ENCODE results near the gene ATP1A2. TPM values are rescaled to one million over a fixed set of nuclear protein-coding genes. Genes with fewer than 3 reads are reported as not detected.

Gene ATP1A2
- total and polyA plus RNA-seq, 2 donors (not counting 3 experiments of a cell fraction or from before 2014, with no cell fraction given): not detected

GRCh38 chr1:160129046-160129445 is 13.5 kb downstream of the ATP1A2 start:
- Histone ChIP-seq H3K79me2 (ENCODE audit: control insufficient read depth, insufficient read depth, low read length) (no peaks in the 10 kb centered on the region), H3K36me3 (ENCODE audit: control insufficient read depth in 2 of 2, extremely low read depth in 1 of 2, insufficient read depth in 2 of 2, low read length in 2 of 2) (no peaks in the 10 kb centered on the region), H3K4me3 (replicated peaks in 1 of 3; ENCODE audit: insufficient read depth in 1 of 3, low read depth in 1 of 3, low read length in 3 of 3) (no peak overlapping the region), H2AFZ (ENCODE audit: low read depth, low read length) (no peak overlapping the region), H3K9ac (replicated peaks; ENCODE audit: extremely low read depth, insufficient read depth, low read length) (no peak overlapping the region), H3K27ac (ENCODE audit: insufficient read depth, low read depth, low read length) (no peak overlapping the region), H4K20me1 (replicated peaks; ENCODE audit: control insufficient read depth, extremely low read depth, insufficient read depth, low read length) (no peaks in the 10 kb centered on the region), H3K4me2 (ENCODE audit: insufficient read depth, low read length) (no peak overlapping the region), H3K27me3 (ENCODE audit: control insufficient read depth in 2 of 2, insufficient read depth in 2 of 2, low read length in 2 of 2) (no peaks in the 10 kb centered on the region), H3K9me1 (replicated peaks; ENCODE audit: control insufficient read depth, extremely low read depth, insufficient read depth, low read length) (no peaks in the 10 kb centered on the region), H3K4me1 (ENCODE audit: control insufficient read depth, extremely low read depth, insufficient read depth, low read length) (no peaks in the 10 kb centered on the region), H3K9me3 (replicated peaks; ENCODE audit: control insufficient read depth, insufficient read depth, low read length) (no peaks in the 10 kb centered on the region)
- dilution Hi-C loops (cut with MboI; ENCODE audit: extremely low pct_ligation_motif_present, low sequenced_read_pairs) (no loop called here), intact Hi-C loops (cut with micrococcal nuclease) (no loop called here)
- CTCF ChIA-PET: interaction anchor here (1.1 kb wide), 1 partner anchor 11 kb away, joined by 3 read pairs; no protein-coding TSS in a partner anchor
- POLR2A ChIA-PET: no interaction called here
- FAIRE-seq: no peak
- no peak for DNase-seq (ENCODE audit: low read depth, low spot score)
- TF ChIP-seq POLR2A (IDR thresholded peaks at IDR 0.05; ENCODE audit: low read depth, low read length): no peak
- no TSS peak for BruUV-seq (replicated peaks)

DNA sequence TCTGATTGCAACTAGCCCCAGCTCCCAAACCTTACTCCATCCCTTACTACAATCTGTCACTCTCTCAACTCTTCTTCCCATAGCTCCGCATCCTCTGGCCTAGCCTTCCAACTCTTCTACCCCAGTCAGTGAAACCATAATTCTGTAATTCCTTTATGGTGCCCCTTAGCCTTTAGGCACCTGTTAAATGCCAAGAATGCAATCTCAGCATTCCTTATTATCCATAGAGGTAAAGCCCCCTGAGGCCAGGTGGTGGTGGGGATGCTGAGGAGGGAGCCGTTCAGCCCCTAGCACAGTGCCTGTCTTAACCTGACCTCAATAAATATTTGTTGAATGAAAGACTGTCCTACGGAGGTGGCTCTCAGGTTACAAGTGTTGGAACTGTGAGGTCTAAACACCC is 14.0 kb downstream of the ATP1A2 start:
- H3K9me1 ChIP-seq (replicated peaks; ENCODE audit: control insufficient read depth, extremely low read depth, insufficient read depth, low read length): no peaks in the 10 kb centered on the region
- dilution Hi-C loops (cut with MboI; ENCODE audit: extremely low pct_ligation_motif_present, low sequenced_read_pairs): no loop called here
- H3K4me1 ChIP-seq (ENCODE audit: control insufficient read depth, extremely low read depth, insufficient read depth, low read length): no peaks in the 10 kb centered on the region
- H3K36me3 ChIP-seq (ENCODE audit: control insufficient read depth in 2 of 2, extremely low read depth in 1 of 2, insufficient read depth in 2 of 2, low read length in 2 of 2): no peaks in the 10 kb centered on the region
- FAIRE-seq: no peak
- no peak overlapping the region for H3K27ac ChIP-seq (ENCODE audit: insufficient read depth, low read depth, low read length)
- TF ChIP-seq JUN (IDR thresholded peaks at IDR 0.05; ENCODE audit: borderline replicate concordance, insufficient read depth, insufficient read length, low read depth) (no peak), GATA2 (IDR thresholded peaks at IDR 0.05; ENCODE audit: insufficient read depth, insufficient read length, low read depth, low read length) (no peak)
- BruUV-seq (replicated peaks): no TSS peak
- H3K9me3 ChIP-seq (replicated peaks; ENCODE audit: control insufficient read depth, insufficient read depth, low read length): no peaks in the 10 kb centered on the region
- intact Hi-C loops (cut with micrococcal nuclease): no loop called here
- no peaks in the 10 kb centered on the region for H3K27me3 ChIP-seq (ENCODE audit: control insufficient read depth in 2 of 2, insufficient read depth in 2 of 2, low read length in 2 of 2)
- DNase-seq (ENCODE audit: low read depth, low spot score): no peak
- ChIA-PET POLR2A (no interaction called here), CTCF (interaction anchor here (1.1 kb wide), 1 partner anchor 12 kb away, joined by 3 read pairs; no protein-coding TSS in a partner anchor)
- H3K4me3 ChIP-seq (replicated peaks in 1 of 3; ENCODE audit: insufficient read depth in 1 of 3, low read depth in 1 of 3, low read length in 3 of 3): no peak overlapping the region
- no peak overlapping the region for H3K4me2 ChIP-seq (ENCODE audit: insufficient read depth, low read length)
- H3K79me2 ChIP-seq (ENCODE audit: control insufficient read depth, insufficient read depth, low read length): no peaks in the 10 kb centered on the region
- no peak overlapping the region for H2AFZ ChIP-seq (ENCODE audit: low read depth, low read length)
- H3K9ac ChIP-seq (replicated peaks; ENCODE audit: extremely low read depth, insufficient read depth, low read length): no peak overlapping the region
- H4K20me1 ChIP-seq (replicated peaks; ENCODE audit: control insufficient read depth, extremely low read depth, insufficient read depth, low read length): no peaks in the 10 kb centered on the region

Measured in endothelial cell of umbilical vein (primary cell).